Measurements from ENCODE around the gene HDGFL3.

HDGFL3 gene

GRCh38 chr15:83106994-83107840, 100.4 kb downstream of the HDGFL3 start, which contains the start of gene TM6SF1 (continued):
- no peak for TF ChIP-seq BCL6B (tag by site-specific recombination; IDR thresholded peaks at IDR 0.05)
- TF ChIP-seq ZBTB8A (tag by site-specific recombination; IDR thresholded peaks at IDR 0.05): peak; percentile 43; the same call in 1 of the 2 replicates
- TF ChIP-seq ZNF585B (tag by site-specific recombination; IDR thresholded peaks at IDR 0.05): no peak
- TF ChIP-seq ZNF146 (tag by site-specific recombination; IDR thresholded peaks at IDR 0.05): no peak
- TF ChIP-seq ZBTB20 (tag by site-specific recombination; IDR thresholded peaks at IDR 0.05): peak; percentile 66; the same call in 1 of the 2 replicates
- TF ChIP-seq GLI2 (tag by site-specific recombination; IDR thresholded peaks at IDR 0.05; ENCODE audit: borderline replicate concordance, low read depth): no peak
- peak; percentile 21; the same call in 1 of the 2 replicates for TF ChIP-seq ZBTB6 (tag by site-specific recombination; IDR thresholded peaks at IDR 0.05)
- TF ChIP-seq ZNF596 (tag by site-specific recombination; IDR thresholded peaks at IDR 0.05): no peak; the same call in 1 of the 2 replicates
- TF ChIP-seq ZNF10 (tag by site-specific recombination; IDR thresholded peaks at IDR 0.05): no peak; the same call in 1 of the 2 replicates
- TF ChIP-seq ZNF114 (tag by site-specific recombination; IDR thresholded peaks at IDR 0.05): no peak
- no peak for TF ChIP-seq TRIM28 (IDR thresholded peaks at IDR 0.05; ENCODE audit: borderline replicate concordance, low read length)
- no peak for TF ChIP-seq HOXD13 (CRISPR knock-in tag; IDR thresholded peaks at IDR 0.05; ENCODE audit: borderline replicate concordance)
- peak; percentile 78 for TF ChIP-seq ZNF335 (tag by site-specific recombination; conservative IDR thresholded peaks at IDR 0.05)
- TF ChIP-seq KLF8 (tag by site-specific recombination; IDR thresholded peaks at IDR 0.05): no peak
- TF ChIP-seq ZNF311 (tag by site-specific recombination; IDR thresholded peaks at IDR 0.05; ENCODE audit: borderline replicate concordance): no peak
- no peak for TF ChIP-seq ZNF23 (tag by site-specific recombination; IDR thresholded peaks at IDR 0.05; ENCODE audit: borderline replicate concordance)
- no peak for TF ChIP-seq ZNF513 (tag by site-specific recombination; IDR thresholded peaks at IDR 0.05)
- peak; percentile 41; the same call in 1 of the 2 replicates for TF ChIP-seq ZNF423 (tag by site-specific recombination; IDR thresholded peaks at IDR 0.05)
- no peak for TF ChIP-seq ZNF2 (tag by site-specific recombination; IDR thresholded peaks at IDR 0.05)
- no peak for TF ChIP-seq ZNF791 (tag by site-specific recombination; IDR thresholded peaks at IDR 0.05)
- TF ChIP-seq KLF9 (tag by site-specific recombination; IDR thresholded peaks at IDR 0.05; ENCODE audit: low read depth): no peak
- TF ChIP-seq KLF17 (tag by site-specific recombination; IDR thresholded peaks at IDR 0.05): no peak
- TF ChIP-seq ZNF302 (tag by site-specific recombination; IDR thresholded peaks at IDR 0.05; ENCODE audit: low read depth): no peak
- no peak for TF ChIP-seq ZNF280C (tag by site-specific recombination; IDR thresholded peaks at IDR 0.05)
